ENCODE data around the gene C1QL4. TPM values are rescaled to one million over a fixed set of nuclear protein-coding genes. Genes with fewer than 3 reads are reported as not detected.

Gene C1QL4
- total and polyA plus RNA-seq, 2 of the 8 experiments (the other 6 are each of a cell fraction or from before 2014, with no cell fraction given), result 0.28 to 0.63 TPM

- Histone ChIP-seq H4K5ac (ENCODE audit: insufficient read length, low read depth, low read length) (no peak overlapping the region), H2AK5ac (ENCODE audit: low read depth, low read length) (no peak overlapping the region), H3K4me3 (ENCODE audit: extremely low read depth in 1 of 4, insufficient read depth in 2 of 4, low read depth in 3 of 4, low read length in 4 of 4) (no peak overlapping the region), H2BK5ac (ENCODE audit: low read depth, low read length) (no peak overlapping the region), H2BK15ac (ENCODE audit: low read length) (no peak overlapping the region), H3K23me2 (ENCODE audit: low read depth, low read length) (peaks cover 1% of the 10 kb centered on the region; the same call in 1 of the 2 replicates), H2AFZ (ENCODE audit: low read length) (no peak overlapping the region), H3K27me3 (replicated peaks in 1 of 4; ENCODE audit: control insufficient read depth in 3 of 4, extremely low read depth in 1 of 4, insufficient read depth in 3 of 4, low read length in 3 of 4) (peaks cover 4 to 17% (median 16%) of the 10 kb centered on the region in 4 experiments), H2BK20ac (ENCODE audit: low read length) (no peak overlapping the region), H3K56ac (replicated peaks; ENCODE audit: insufficient read length, low read depth, low read length) (no peak overlapping the region), H2BK12ac (ENCODE audit: low read depth, low read length) (no peak overlapping the region), H4K8ac (ENCODE audit: extremely low read depth, insufficient read depth, low read length) (no peak overlapping the region), H3K23ac (ENCODE audit: insufficient read length) (no peak overlapping the region), H3K79me2 (ENCODE audit: control insufficient read depth in 1 of 2, insufficient read depth in 2 of 2, low read length in 2 of 2) (no peaks in the 10 kb centered on the region), H4K91ac (replicated peaks; ENCODE audit: insufficient read length, low read length) (no peak overlapping the region), H3K36me3 (ENCODE audit: control insufficient read depth in 2 of 4, insufficient read depth in 4 of 4, low read length in 3 of 4) (no peaks in the 10 kb centered on the region), H3K18ac (ENCODE audit: extremely low read depth, low read length) (no peak overlapping the region), H4K20me1 (replicated peaks in 1 of 2; ENCODE audit: control insufficient read depth in 1 of 2, insufficient read depth in 2 of 2, low read length in 2 of 2) (no peaks in the 10 kb centered on the region), H3K9me3 (ENCODE audit: insufficient read depth in 2 of 2, low read depth in 1 of 2, low read length in 1 of 2) (no peaks in the 10 kb centered on the region), H3K9ac (replicated peaks in 1 of 4; ENCODE audit: extremely low read depth in 1 of 4, low read depth in 3 of 4, low read length in 3 of 4) (no peak overlapping the region), H3K27ac (ENCODE audit: low read depth, low read length) (no peak overlapping the region), H3K4me1 (replicated peaks in 1 of 4; ENCODE audit: control insufficient read depth in 3 of 4, insufficient read depth in 4 of 4, low read length in 3 of 4) (peaks cover 0 to 9% (median 7%) of the 10 kb centered on the region in 4 experiments; a peak in 5 of 7 replicates), H3K4me2 (ENCODE audit: insufficient read depth in 1 of 2, low read depth in 2 of 2, low read length in 2 of 2) (no peak overlapping the region), H2BK120ac (replicated peaks; ENCODE audit: low read depth, low read length) (no peak overlapping the region), H3K4ac (replicated peaks; ENCODE audit: insufficient read length, low read depth, low read length) (no peak overlapping the region), H3K14ac (ENCODE audit: insufficient read length) (no peak overlapping the region), H3K79me1 (ENCODE audit: low read depth, low read length) (no peaks in the 10 kb centered on the region)
- ChIA-PET POLR2A (ENCODE audit: partially characterized antibody) (interaction anchor here (1.2 to 1.6 kb wide), 3 partner anchors 18 to 59 kb away, joined by 3 read pairs; no protein-coding TSS in a partner anchor), CTCF (ENCODE audit: partially characterized antibody) (interaction anchor here (0.6 to 17.0 kb wide), 37 partner anchors 8 to 500 kb away, joined by 3 to 276 read pairs (median 4); partner anchors contain the start of genes C1QL4, DNAJC22, KCNH3 and PRPH)
- WGBS, 2 experiments (ENCODE audit: extremely low coverage in 1 of 2, insufficient coverage in 1 of 2, insufficient read length in 1 of 2, insufficient replicate concordance in 2 of 2, low coverage in 1 of 2, low lambda C conversion rate in 2 of 2, missing lambda C conversion rate in 1 of 2), result 17% methylated on average over 11 of the region's 11 CpGs; no CpG with 5 or more reads in 1 of the 2 experiments
- FAIRE-seq, result peak; percentile 98
- DNase-seq (ENCODE audit: low read depth in 1 of 2, low spot score in 2 of 2), result peak in 1 of 2 experiments; percentile 82
- TF ChIP-seq TAF1 (IDR thresholded peaks at IDR 0.05; ENCODE audit: low read depth, low read length) (no peak), ATF2 (IDR thresholded peaks at IDR 0.05; ENCODE audit: low read length) (0 out of 2 replicates have a peak, but pooled peaks have one; percentile 45), CREB1 (IDR thresholded peaks at IDR 0.05) (peak; percentile 91), BRCA1 (IDR thresholded peaks at IDR 0.05; ENCODE audit: low read depth, low read length) (no peak), CTCF (IDR thresholded peaks at IDR 0.05; ENCODE audit: control extremely low read depth in 1 of 3, insufficient read depth in 1 of 3, low read depth in 1 of 3, low read length in 3 of 3) (peak in 2 of 3 experiments; percentile 79 to 87; a peak in 3 of 4 replicates), KDM1A (IDR thresholded peaks at IDR 0.05; ENCODE audit: borderline replicate concordance, low read length) (peak; percentile 96), POU5F1 (IDR thresholded peaks at IDR 0.05; ENCODE audit: low read depth, low read length) (no peak), JUND (IDR thresholded peaks at IDR 0.05; ENCODE audit: low read length) (peak; percentile 58; the same call in 1 of the 2 replicates), MAFK (IDR thresholded peaks at IDR 0.05; ENCODE audit: low read depth, low read length) (no peak)
These were observed 48.6 kb downstream of the C1QL4 start for GRCh38 chr12:49288412-49288853.

All from H1 (cell line).